RWPE1 (cell line): ENCODE results near the gene PRKCZ.

Experiments used
- CTCF ChIA-PET: fragments of 350-600 bp; sonication (Branson Sonifier 250); formaldehyde crosslinking; extraction: SDS; loops from one replicate; lab custom pipeline; 2021; lab: Yijun Ruan, JAX
- POLR2A ChIA-PET: fragments of 400-600 bp; formaldehyde crosslinking; extraction: SDS; loops from one replicate; lab custom pipeline; 2020; ENCODE audit warnings: antibody characterized with exemption; ENCODE audit not compliant: low non-redundant PET; lab: Yijun Ruan, JAX
- DNase-seq: peaks from one replicate; pipeline ENCODE4 v3.0.0; 2012; ENCODE audit warnings: low spot score
- H3K27ac ChIP-seq: fragments of 450-650 bp; 2 replicates; pipeline ENCODE4 v1.5.1; 2017
- TF ChIP-seq, protein P1 (sequence below): fragments of 450-650 bp; conservative IDR thresholded peaks from 2 replicates; pipeline ENCODE4 v1.5.1; 2017; ENCODE audit warnings: low read depth, mild to moderate bottlenecking

Gene PRKCZ

DNA sequence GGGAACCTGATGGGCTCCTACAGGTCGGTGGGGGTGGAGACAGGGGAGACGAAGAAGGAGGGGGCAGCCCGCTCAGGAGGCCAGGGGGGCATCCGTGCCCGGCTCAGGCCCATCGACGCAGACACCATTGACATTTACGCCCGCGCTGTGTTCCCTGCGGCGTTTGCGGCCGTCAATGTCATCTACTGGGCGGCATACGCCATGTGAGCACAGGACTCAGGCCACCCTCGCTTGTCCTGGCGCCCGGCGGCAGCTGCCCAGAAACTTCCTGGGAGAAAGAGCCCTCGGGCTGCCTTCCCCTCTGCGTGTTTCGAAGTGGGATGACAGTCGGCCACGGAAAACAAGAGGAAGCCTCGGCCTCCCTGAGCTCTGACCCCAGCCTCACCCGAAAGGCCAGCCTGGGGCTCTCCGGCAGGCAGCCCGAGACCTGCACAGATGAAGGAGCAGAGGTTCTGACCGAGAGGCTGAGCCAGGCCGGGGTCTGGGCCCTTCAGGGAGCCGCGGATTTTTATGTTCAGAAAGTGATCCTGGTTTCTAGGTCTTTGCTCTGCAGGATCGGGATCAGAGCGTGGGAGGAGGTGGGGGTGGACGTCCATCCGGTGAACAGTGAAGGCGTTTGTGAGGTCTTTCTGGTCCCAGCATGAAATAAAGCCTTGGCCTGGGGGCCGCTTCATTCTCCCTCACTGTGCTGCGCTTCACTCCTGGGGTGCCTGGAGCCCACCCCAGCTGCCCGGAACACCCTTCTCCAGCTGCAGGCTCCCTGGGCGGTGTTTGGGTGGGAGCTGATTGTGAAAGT, 19.9 kb upstream of the PRKCZ start:
- POLR2A ChIA-PET = no interaction called here
- TF ChIP-seq, protein P1, sequence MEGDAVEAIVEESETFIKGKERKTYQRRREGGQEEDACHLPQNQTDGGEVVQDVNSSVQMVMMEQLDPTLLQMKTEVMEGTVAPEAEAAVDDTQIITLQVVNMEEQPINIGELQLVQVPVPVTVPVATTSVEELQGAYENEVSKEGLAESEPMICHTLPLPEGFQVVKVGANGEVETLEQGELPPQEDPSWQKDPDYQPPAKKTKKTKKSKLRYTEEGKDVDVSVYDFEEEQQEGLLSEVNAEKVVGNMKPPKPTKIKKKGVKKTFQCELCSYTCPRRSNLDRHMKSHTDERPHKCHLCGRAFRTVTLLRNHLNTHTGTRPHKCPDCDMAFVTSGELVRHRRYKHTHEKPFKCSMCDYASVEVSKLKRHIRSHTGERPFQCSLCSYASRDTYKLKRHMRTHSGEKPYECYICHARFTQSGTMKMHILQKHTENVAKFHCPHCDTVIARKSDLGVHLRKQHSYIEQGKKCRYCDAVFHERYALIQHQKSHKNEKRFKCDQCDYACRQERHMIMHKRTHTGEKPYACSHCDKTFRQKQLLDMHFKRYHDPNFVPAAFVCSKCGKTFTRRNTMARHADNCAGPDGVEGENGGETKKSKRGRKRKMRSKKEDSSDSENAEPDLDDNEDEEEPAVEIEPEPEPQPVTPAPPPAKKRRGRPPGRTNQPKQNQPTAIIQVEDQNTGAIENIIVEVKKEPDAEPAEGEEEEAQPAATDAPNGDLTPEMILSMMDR = no peak
- CTCF ChIA-PET = interaction anchor here (0.6 to 2.0 kb wide), 4 partner anchors 14 to 70 kb away, joined by 3 to 6 read pairs (median 3); no protein-coding TSS in a partner anchor
- no peak for DNase-seq
- H3K27ac ChIP-seq = no peak overlapping the region

DNA sequence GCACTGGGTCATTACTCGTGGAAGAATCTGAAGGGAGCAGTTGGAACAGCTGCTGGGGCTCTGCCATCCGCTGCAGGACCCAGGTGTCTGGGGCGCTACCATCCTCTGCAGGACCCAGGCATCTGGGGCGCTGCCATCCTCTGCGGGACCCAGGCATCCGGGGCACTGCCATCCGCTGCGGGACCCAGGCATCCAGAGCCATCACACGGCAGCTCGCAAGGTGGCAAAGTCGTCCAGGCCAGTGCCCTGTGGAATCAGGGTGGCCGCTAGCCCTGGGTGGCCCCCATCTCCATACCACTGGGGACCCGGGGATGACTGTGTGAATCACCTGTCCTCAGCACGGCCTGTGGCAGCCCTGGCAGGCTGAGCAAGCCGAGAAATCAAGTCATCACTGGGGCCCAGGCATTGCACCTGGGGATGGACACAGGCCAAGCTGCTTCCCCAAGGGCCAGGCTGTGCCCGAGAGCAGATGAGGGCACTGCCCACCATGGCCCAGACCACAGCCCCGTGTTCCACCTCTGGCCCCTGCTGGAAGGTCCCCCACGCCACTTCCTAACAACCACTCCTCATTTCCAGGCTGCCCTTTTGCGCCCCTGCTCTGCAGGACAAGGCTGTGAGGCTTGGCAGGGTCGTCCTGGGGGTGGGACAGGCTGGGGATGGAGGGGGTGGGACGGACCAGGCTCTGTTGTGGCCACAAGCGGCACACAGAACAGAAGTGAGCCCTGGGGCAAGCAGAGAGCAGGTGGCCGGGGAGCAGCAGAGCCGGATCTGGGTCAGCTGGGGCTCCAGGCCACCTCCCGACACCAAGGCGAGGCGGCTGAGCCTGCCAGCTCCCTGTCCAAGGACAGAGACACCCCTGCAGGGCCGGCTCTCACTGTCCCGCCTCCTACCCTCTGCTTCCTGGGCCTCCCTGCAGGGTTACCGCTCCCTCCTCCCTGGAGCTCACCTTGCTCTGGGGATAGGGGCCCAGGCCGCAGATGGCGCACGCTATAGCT, 18.4 kb upstream of the PRKCZ start:
- TF ChIP-seq, protein P1 = no peak
- CTCF ChIA-PET = interaction anchor here (0.6 to 4.6 kb wide), 3 partner anchors 12 to 19 kb away, joined by 3 to 20 read pairs (median 4); no protein-coding TSS in a partner anchor
- H3K27ac ChIP-seq = no peak overlapping the region
- POLR2A ChIA-PET = no interaction called here
- no peak for DNase-seq

DNA sequence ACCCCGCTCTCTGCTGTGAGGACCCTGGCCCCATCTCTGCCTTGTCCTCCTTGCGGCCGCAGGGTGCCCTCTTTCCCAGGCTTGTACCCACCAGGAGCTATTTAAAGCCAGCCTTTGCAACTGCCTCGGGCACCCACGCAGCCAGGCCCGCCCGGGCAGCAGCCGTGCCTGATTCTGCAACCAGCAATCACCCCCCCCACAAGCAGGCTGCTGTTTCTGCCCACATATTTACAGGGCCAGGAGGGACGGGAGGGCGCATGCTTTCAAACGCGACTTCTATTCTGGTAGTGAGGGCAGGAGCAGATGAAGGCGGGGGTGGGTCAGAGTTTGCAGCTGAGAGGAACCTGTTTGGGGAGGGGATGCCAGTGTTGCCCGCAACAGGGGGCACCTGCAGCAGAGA, 17.5 kb upstream of the PRKCZ start:
- DNase-seq = no peak
- POLR2A ChIA-PET = no interaction called here
- no peak overlapping the region for H3K27ac ChIP-seq
- CTCF ChIA-PET = interaction anchor here (0.6 to 4.6 kb wide), 2 partner anchors 10 to 12 kb away, joined by 5 to 20 read pairs; no protein-coding TSS in a partner anchor
- TF ChIP-seq, protein P1 = no peak

DNA sequence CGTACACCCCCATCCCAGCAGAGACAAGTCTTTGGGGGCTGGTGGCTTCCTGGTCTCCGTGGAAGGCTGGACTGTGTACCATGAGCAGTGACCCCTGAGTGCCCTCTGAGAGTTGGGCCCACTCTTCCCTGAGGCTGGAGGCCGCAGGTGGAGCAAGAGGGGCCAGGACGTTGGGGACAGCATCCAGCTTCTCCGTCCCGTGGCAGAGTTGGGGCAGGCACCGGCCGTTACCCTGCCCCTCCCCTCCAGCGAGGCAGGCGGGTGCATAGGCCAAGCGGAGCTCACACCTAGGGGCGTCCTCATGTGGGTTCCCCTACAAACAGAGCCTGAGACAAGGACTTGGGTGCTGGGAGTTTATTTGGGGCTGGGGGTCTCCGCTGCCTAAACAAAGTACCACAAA, 17.0 kb upstream of the PRKCZ start:
- TF ChIP-seq, protein P1 = no peak
- ChIA-PET POLR2A (no interaction called here), CTCF (interaction anchor here (0.6 to 4.6 kb wide), 2 partner anchors 10 to 12 kb away, joined by 5 to 20 read pairs; no protein-coding TSS in a partner anchor)
- no peak overlapping the region for H3K27ac ChIP-seq
- DNase-seq = no peak

DNA sequence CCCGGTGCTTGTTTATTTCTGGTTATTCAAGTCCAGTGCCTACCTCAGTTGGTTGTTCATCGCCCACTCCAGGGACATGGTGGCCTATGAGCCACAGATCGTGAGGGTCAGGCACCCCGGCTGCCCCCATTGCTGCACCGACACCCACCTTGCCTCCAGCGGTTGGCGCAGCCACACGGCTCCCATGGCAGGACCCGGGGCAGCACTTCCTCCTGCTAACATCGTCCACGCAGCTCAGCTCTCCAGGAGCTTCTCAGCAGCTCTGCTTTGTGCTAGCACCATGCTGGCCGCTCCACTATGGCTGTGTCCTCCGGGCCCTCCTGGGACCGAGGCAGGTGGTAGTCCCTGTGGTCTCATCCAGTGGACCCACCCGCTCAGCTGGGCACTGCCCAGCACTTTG, 13.9 kb upstream of the PRKCZ start:
- POLR2A ChIA-PET = no interaction called here
- CTCF ChIA-PET = no interaction called here
- H3K27ac ChIP-seq = no peak overlapping the region
- TF ChIP-seq, protein P1 = no peak
- DNase-seq = no peak
